ENCODE results near the gene AUTS2.

The AUTS2 gene

GRCh38 chr7:69598487-69599285, 411 bp downstream of the AUTS2 start (continued):
- TF ChIP-seq TSHZ1 (tag by site-specific recombination; IDR thresholded peaks at IDR 0.05; ENCODE audit: borderline replicate concordance) (no peak), ZNF138 (tag by site-specific recombination; IDR thresholded peaks at IDR 0.05; ENCODE audit: borderline replicate concordance) (no peak), ZNF645 (tag by site-specific recombination; IDR thresholded peaks at IDR 0.05) (no peak), ZNF529 (tag by site-specific recombination; IDR thresholded peaks at IDR 0.05; ENCODE audit: insufficient replicate concordance) (no peak), ZNF132 (tag by site-specific recombination; IDR thresholded peaks at IDR 0.05; ENCODE audit: borderline replicate concordance) (no peak), ZNF626 (tag by site-specific recombination; IDR thresholded peaks at IDR 0.05) (no peak), YY1 (tag by site-specific recombination; IDR thresholded peaks at IDR 0.05) (no peak), ZNF274 (IDR thresholded peaks at IDR 0.05; ENCODE audit: low read length) (no peak), ZNF274 (tag by site-specific recombination; IDR thresholded peaks at IDR 0.05; ENCODE audit: borderline replicate concordance) (no peak), BCL11B (tag by site-specific recombination; IDR thresholded peaks at IDR 0.05; ENCODE audit: low read depth) (no peak), HOXC10 (CRISPR knock-in tag; IDR thresholded peaks at IDR 0.05) (no peak), ZNF169 (tag by site-specific recombination; IDR thresholded peaks at IDR 0.05) (no peak), ZNF449 (tag by site-specific recombination; IDR thresholded peaks at IDR 0.05) (no peak), SP7 (tag by site-specific recombination; IDR thresholded peaks at IDR 0.05) (peak; percentile 55), ZNF48 (tag by site-specific recombination; IDR thresholded peaks at IDR 0.05) (no peak), ZNF214 (tag by site-specific recombination; IDR thresholded peaks at IDR 0.05; ENCODE audit: borderline replicate concordance) (no peak), ZNF146 (tag by site-specific recombination; IDR thresholded peaks at IDR 0.05) (no peak), ZFP69B (tag by site-specific recombination; IDR thresholded peaks at IDR 0.05) (peak; percentile 52; the same call in 1 of the 2 replicates), ZNF423 (tag by site-specific recombination; IDR thresholded peaks at IDR 0.05) (0 out of 2 replicates have a peak, but pooled peaks have one; percentile 15), ZNF184 (tag by site-specific recombination; IDR thresholded peaks at IDR 0.05) (no peak), ZNF391 (tag by site-specific recombination; IDR thresholded peaks at IDR 0.05; ENCODE audit: borderline replicate concordance, low read depth) (no peak), ZNF629 (tag by site-specific recombination; IDR thresholded peaks at IDR 0.05) (peak; percentile 51), ZFHX2 (tag by site-specific recombination; conservative IDR thresholded peaks at IDR 0.05) (peak; percentile 47), ZXDB (tag by site-specific recombination; IDR thresholded peaks at IDR 0.05) (peak; percentile 57), MYNN (tag by site-specific recombination; IDR thresholded peaks at IDR 0.05; ENCODE audit: borderline replicate concordance) (no peak)
- TF ChIP-seq, protein P1, sequence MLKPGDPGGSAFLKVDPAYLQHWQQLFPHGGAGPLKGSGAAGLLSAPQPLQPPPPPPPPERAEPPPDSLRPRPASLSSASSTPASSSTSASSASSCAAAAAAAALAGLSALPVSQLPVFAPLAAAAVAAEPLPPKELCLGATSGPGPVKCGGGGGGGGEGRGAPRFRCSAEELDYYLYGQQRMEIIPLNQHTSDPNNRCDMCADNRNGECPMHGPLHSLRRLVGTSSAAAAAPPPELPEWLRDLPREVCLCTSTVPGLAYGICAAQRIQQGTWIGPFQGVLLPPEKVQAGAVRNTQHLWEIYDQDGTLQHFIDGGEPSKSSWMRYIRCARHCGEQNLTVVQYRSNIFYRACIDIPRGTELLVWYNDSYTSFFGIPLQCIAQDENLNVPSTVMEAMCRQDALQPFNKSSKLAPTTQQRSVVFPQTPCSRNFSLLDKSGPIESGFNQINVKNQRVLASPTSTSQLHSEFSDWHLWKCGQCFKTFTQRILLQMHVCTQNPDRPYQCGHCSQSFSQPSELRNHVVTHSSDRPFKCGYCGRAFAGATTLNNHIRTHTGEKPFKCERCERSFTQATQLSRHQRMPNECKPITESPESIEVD (tag by site-specific recombination; IDR thresholded peaks at IDR 0.05), result peak; percentile 14; the same call in 1 of the 2 replicates
- TF ChIP-seq, protein P2, sequence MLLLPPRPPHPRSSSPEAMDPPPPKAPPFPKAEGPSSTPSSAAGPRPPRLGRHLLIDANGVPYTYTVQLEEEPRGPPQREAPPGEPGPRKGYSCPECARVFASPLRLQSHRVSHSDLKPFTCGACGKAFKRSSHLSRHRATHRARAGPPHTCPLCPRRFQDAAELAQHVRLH (tag by site-specific recombination; IDR thresholded peaks at IDR 0.05), result no peak
- TF ChIP-seq, protein P3, sequence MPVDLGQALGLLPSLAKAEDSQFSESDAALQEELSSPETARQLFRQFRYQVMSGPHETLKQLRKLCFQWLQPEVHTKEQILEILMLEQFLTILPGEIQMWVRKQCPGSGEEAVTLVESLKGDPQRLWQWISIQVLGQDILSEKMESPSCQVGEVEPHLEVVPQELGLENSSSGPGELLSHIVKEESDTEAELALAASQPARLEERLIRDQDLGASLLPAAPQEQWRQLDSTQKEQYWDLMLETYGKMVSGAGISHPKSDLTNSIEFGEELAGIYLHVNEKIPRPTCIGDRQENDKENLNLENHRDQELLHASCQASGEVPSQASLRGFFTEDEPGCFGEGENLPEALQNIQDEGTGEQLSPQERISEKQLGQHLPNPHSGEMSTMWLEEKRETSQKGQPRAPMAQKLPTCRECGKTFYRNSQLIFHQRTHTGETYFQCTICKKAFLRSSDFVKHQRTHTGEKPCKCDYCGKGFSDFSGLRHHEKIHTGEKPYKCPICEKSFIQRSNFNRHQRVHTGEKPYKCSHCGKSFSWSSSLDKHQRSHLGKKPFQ (tag by site-specific recombination; IDR thresholded peaks at IDR 0.05), result no peak
